ENCODE measurements around the gene NFIC.

DNA sequence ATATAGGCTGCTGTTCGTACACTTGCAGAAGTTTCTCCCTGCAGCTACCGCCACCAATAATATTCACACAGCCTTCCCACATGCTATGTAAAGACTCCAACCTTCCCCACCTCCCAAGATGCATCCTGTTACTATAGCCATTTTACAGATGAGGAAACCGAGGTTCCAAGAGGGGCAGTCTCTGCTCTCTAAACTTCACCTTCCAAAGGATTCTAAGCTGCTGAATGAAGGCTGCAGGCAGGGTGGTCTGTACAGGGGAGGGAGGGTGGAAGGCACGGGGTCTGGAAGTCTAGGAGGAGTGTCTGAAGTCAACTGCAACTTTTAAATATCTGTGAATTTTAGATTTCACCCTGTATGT, 1.9 kb upstream of the NFIC start:
- no peak for TF ChIP-seq ZNF274 (IDR thresholded peaks at IDR 0.05; ENCODE audit: low read depth, low read length)
- no peak for TF ChIP-seq YY1 (IDR thresholded peaks at IDR 0.05; ENCODE audit: insufficient read depth, insufficient read length)
